ENCODE results near the gene DIPK1B. TPM values are rescaled to one million over a fixed set of nuclear protein-coding genes. Genes with fewer than 3 reads are reported as not detected.
A peak's percentile ranks its signal among the peaks of the same experiment; 100 is the strongest.

The DIPK1B gene
- total RNA-seq, 4 donors from 2014 or later: 7.1 to 13.5 (median 9.5) TPM

DNA sequence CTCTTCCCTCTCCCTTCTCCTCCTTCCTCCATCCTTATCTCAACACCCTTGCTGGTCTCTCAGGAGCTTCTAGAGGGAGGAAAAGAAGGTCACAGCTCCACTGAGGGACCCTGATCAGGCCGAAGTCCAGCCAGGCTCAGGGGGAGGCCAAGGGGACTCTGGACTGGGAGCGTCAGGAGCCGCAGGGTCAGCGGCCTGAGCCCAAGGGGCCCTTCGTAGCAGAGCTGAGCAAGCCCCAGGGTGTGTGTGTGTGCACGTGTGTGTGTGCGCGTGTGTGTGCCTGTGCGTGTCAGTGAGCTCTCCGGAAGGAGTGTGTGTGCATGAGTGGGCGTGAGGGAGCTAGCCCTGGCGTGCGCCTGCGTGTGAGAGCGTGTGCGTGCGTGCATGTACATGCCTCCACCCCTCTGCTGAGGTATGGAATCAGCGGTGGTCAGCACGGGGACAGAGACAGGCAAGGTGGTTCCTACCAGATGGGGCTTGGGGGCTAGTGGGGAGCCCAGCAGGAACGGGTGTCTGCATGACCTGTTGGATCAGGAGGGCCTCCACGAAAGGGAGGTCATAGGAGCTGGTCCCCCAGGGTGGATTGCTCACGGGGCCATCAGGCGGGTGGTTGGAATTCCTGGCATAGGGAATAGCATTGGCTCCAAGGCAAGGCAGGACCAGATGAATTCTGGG is 15.1 kb upstream of the DIPK1B start:
- intact Hi-C loops (cut with DNase I; ENCODE audit: low total_unique reads): no loop called here
- DNase-seq (ENCODE audit: low spot score in 2 of 2): no peak
- 43 to 49% methylated on average over 21 to 22 of the region's 23 CpGs for WGBS, 2 donors
- H3K4me3 ChIP-seq (ENCODE audit: low read depth, poor library complexity, severe bottlenecking): no peak overlapping the region
- TF ChIP-seq, protein P1, sequence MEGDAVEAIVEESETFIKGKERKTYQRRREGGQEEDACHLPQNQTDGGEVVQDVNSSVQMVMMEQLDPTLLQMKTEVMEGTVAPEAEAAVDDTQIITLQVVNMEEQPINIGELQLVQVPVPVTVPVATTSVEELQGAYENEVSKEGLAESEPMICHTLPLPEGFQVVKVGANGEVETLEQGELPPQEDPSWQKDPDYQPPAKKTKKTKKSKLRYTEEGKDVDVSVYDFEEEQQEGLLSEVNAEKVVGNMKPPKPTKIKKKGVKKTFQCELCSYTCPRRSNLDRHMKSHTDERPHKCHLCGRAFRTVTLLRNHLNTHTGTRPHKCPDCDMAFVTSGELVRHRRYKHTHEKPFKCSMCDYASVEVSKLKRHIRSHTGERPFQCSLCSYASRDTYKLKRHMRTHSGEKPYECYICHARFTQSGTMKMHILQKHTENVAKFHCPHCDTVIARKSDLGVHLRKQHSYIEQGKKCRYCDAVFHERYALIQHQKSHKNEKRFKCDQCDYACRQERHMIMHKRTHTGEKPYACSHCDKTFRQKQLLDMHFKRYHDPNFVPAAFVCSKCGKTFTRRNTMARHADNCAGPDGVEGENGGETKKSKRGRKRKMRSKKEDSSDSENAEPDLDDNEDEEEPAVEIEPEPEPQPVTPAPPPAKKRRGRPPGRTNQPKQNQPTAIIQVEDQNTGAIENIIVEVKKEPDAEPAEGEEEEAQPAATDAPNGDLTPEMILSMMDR (IDR thresholded peaks at IDR 0.05): peak in 1 of 3 donors; percentile 59
- no peak for TF ChIP-seq POLR2A (IDR thresholded peaks at IDR 0.05)

DNA sequence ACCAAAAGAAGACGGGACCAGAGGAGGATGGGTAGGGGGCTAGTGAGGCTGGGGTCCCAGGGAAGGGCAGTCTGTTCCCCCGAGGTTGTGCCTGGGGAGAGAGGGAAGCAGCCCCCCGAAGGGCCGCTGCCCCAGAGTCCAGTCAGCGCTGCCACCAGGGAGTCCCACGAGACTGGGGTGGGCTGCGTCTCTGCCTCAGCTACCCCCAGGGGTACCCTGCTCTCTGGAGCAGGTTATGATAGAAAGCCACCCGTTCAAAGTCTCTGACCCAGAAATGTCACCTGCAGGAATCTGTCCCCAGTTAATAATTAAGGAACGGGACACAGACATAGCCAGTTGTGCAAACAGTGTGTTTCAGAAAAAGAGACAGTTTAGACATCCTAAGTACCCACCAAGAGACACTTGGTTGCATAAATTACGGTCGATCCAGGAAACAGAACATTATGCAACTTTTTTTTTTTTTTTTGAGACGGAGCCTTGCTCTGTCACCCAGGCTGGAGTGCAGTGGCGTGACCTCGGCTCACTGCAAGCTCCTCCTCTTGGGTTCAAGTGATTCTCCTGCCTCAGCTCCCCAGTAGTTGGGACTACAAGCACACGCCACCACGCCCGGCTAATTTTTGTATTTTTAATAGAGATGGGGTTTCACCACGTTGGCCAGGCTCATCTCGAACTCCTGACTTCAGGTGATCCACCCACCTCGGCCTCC is 14.4 kb upstream of the DIPK1B start:
- 59 to 62% methylated on average over 17 to 20 of the region's 20 CpGs for WGBS, 2 donors
- TF ChIP-seq POLR2A (IDR thresholded peaks at IDR 0.05): no peak
- TF ChIP-seq, protein P1 (IDR thresholded peaks at IDR 0.05): no peak
- no peak overlapping the region for H3K4me3 ChIP-seq (ENCODE audit: low read depth, poor library complexity, severe bottlenecking)
- DNase-seq (ENCODE audit: low spot score in 2 of 2): no peak
- intact Hi-C loops (cut with DNase I; ENCODE audit: low total_unique reads): no loop called here

DNA sequence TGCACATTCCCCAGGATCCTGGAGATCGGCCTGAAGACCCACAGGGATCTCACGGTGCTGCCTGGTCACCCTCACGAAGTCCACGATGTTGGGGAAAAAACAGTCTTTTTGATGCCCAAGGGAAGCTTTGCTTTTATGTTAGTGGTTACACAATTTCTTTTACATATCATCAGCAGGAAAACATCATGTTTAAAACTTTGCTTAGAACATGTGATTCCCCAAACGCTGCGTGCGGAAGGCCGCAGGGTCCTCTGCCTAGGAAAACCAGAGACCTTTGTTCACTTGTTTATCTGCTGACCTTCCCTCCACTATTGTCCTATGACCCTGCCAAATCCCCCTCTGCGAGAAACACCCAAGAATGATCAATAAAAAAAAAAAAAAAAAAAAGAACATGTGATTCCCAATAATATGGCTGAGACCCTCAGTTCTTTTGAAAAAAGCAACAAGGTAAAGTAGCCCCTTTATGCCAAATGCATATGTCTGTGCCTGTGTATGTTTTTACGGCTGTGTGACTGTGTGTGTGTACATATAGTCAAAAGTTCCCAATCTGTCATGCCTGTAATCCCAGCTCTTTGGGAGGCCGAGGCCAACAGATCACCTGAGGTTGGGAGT is 13.6 kb upstream of the DIPK1B start:
- no peak for TF ChIP-seq POLR2A (IDR thresholded peaks at IDR 0.05)
- TF ChIP-seq, protein P1 (IDR thresholded peaks at IDR 0.05): no peak
- no peak overlapping the region for H3K4me3 ChIP-seq (ENCODE audit: low read depth, poor library complexity, severe bottlenecking)
- WGBS, 2 donors: 85 to 87% methylated on average over 11 of the region's 11 CpGs
- intact Hi-C loops (cut with DNase I; ENCODE audit: low total_unique reads): no loop called here
- no peak for DNase-seq (ENCODE audit: low spot score in 2 of 2)

DNA sequence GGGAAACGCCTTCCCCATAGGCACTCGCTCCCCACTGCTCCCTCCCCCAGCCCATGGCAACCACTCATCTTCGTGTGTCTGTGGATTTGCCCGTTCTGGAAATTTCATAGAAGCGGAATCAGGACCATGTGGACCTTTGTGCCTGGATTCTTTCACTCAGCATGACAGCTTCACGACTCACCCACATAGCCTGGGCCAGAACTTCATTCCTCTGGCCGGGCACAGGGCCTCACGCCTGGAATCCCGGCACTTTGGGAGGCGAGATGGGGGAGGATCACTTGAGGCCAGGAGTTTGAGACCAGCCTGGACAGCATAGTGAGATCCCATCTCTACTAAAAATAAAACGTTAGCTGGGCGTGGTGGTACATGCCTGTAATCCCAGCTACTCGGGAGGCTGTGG is 12.1 kb upstream of the DIPK1B start:
- 51 to 56% methylated on average over 13 of the region's 13 CpGs for whole genome bisulfite sequencing, 2 donors
- TF ChIP-seq, protein P1 (IDR thresholded peaks at IDR 0.05): no peak
- no peak for TF ChIP-seq POLR2A (IDR thresholded peaks at IDR 0.05)
- H3K4me3 ChIP-seq (ENCODE audit: low read depth, poor library complexity, severe bottlenecking): no peak overlapping the region
- no peak for DNase-seq (ENCODE audit: low spot score in 2 of 2)
- intact Hi-C loops (cut with DNase I; ENCODE audit: low total_unique reads): no loop called here

DNA sequence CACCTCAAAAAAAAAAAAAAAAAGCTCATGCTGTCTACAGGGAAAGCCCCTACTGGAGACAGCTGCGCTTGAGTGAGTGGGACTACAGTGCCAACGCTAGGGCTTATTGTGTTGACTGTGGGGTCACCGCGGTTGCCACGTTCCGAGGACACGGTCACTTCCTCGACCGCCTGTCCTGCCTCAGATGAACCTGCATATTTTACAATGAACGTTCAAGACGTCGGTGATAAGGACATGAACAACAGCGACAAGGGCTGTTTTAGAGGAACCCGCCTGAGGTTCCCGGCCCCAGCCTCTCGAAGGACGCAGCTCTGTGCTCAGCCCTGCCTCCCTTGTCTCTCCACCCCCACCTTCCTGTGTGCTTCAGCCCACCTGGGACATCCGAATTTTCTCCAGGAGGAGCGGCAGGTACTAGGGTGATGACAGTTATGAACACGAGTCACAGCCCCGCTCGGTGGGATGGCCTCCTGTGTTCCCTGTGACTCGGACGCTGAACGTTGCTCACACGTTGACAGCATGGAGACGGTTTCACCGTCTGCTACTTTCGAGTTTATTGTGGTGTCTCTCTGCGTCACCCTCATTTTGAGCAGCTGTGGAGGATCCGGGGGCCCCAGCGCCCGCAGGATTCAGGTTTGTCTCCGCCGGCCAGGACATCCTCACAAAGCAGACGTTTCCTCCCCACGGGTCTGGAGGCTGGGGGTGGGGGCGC is 11.3 kb upstream of the DIPK1B start:
- no peak for DNase-seq (ENCODE audit: low spot score in 2 of 2)
- intact Hi-C loops (cut with DNase I; ENCODE audit: low total_unique reads): no loop called here
- 39 to 40% methylated on average over 37 to 38 of the region's 38 CpGs for WGBS, 2 donors
- no peak for TF ChIP-seq POLR2A (IDR thresholded peaks at IDR 0.05)
- no peak overlapping the region for H3K4me3 ChIP-seq (ENCODE audit: low read depth, poor library complexity, severe bottlenecking)

DNA sequence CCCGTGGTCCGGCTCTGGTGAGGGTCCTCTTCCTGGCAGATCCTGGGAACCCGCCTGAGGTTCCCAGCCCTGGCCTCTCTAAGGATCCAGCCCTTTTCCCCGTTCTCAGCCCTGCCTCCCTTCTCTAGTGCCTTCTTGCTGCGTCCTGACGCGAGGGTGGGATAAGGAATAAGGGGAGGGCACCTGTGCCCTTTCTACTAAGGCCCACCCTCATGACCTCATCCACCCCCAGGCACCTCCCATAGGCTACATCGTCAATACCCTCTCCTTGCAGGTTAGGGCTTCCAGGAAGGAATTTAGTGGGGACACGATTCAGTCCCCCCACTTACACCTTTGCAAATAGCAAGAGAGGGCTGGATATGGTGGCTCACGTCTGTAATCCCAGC is 10.7 kb upstream of the DIPK1B start:
- TF ChIP-seq, protein P1 (IDR thresholded peaks at IDR 0.05): no peak
- TF ChIP-seq POLR2A (IDR thresholded peaks at IDR 0.05): no peak
- 45 to 53% methylated on average over 10 of the region's 10 CpGs for WGBS, 2 donors
- DNase-seq (ENCODE audit: low spot score in 2 of 2): no peak
- H3K4me3 ChIP-seq (ENCODE audit: low read depth, poor library complexity, severe bottlenecking): no peak overlapping the region
- intact Hi-C loops (cut with DNase I; ENCODE audit: low total_unique reads): no loop called here
